ENCODE measurements around the gene GRK5.

The GRK5 gene

GRCh38 chr10:119454316-119454715 lies 246.9 kb downstream of the GRK5 start:
- Histone ChIP-seq H3K4me1 (ENCODE audit: insufficient read depth, low read length) (no peaks in the 10 kb centered on the region), H4K20me1 (ENCODE audit: insufficient read depth, low read length) (no peaks in the 10 kb centered on the region), H3K27me3 (ENCODE audit: insufficient read depth, low read length, poor library complexity) (no peaks in the 10 kb centered on the region), H2AFZ (ENCODE audit: low read depth, low read length) (no peak overlapping the region), H3K27ac (ENCODE audit: low read length) (no peak overlapping the region), H3K36me3 (ENCODE audit: insufficient read depth, low read length) (peaks cover 11% of the 10 kb centered on the region; the same call in 1 of the 2 replicates), H3K4me2 (ENCODE audit: insufficient read depth, low read length) (no peak overlapping the region), H3K9me3 (ENCODE audit: insufficient read depth, low read length, severe bottlenecking) (no peaks in the 10 kb centered on the region), H3K9ac (ENCODE audit: low read depth, low read length) (no peak overlapping the region), H3K79me2 (ENCODE audit: insufficient read depth, low read length) (no peaks in the 10 kb centered on the region), H3K4me3 (ENCODE audit: low read depth in 1 of 2, low read length in 2 of 2) (no peak overlapping the region)
- DNase-seq (no peak), ATAC-seq (ENCODE audit: insufficient read depth, low read depth) (no peak)
- TF ChIP-seq EZH2 (IDR thresholded peaks at IDR 0.05; ENCODE audit: borderline replicate concordance, low read depth, low read length, severe bottlenecking) = no peak
- TF ChIP-seq CTCF (IDR thresholded peaks at IDR 0.05; ENCODE audit: borderline replicate concordance, extremely low read depth, low read length, poor library complexity, severe bottlenecking) = no peak

GRCh38 chr10:119454990-119455389 lies 247.6 kb downstream of the GRK5 start:
- no peaks in the 10 kb centered on the region for H3K79me2 ChIP-seq (ENCODE audit: insufficient read depth, low read length)
- no peaks in the 10 kb centered on the region for H3K4me1 ChIP-seq (ENCODE audit: insufficient read depth, low read length)
- H3K9ac ChIP-seq (ENCODE audit: low read depth, low read length) = no peak overlapping the region
- no peak overlapping the region for H3K27ac ChIP-seq (ENCODE audit: low read length)
- no peak for DNase-seq
- ATAC-seq (ENCODE audit: insufficient read depth, low read depth) = no peak
- peaks cover 11% of the 10 kb centered on the region; the same call in 1 of the 2 replicates for H3K36me3 ChIP-seq (ENCODE audit: insufficient read depth, low read length)
- H3K4me3 ChIP-seq (ENCODE audit: low read depth in 1 of 2, low read length in 2 of 2) = no peak overlapping the region
- H3K27me3 ChIP-seq (ENCODE audit: insufficient read depth, low read length, poor library complexity) = no peaks in the 10 kb centered on the region
- H4K20me1 ChIP-seq (ENCODE audit: insufficient read depth, low read length) = no peaks in the 10 kb centered on the region
- no peak for TF ChIP-seq EZH2 (IDR thresholded peaks at IDR 0.05; ENCODE audit: borderline replicate concordance, low read depth, low read length, severe bottlenecking)
- no peak for TF ChIP-seq CTCF (IDR thresholded peaks at IDR 0.05; ENCODE audit: borderline replicate concordance, extremely low read depth, low read length, poor library complexity, severe bottlenecking)
- H3K9me3 ChIP-seq (ENCODE audit: insufficient read depth, low read length, severe bottlenecking) = no peaks in the 10 kb centered on the region
- H3K4me2 ChIP-seq (ENCODE audit: insufficient read depth, low read length) = no peak overlapping the region
- H2AFZ ChIP-seq (ENCODE audit: low read depth, low read length) = no peak overlapping the region

- H3K9ac ChIP-seq (ENCODE audit: low read depth, low read length) = no peak overlapping the region
- no peaks in the 10 kb centered on the region for H3K27me3 ChIP-seq (ENCODE audit: insufficient read depth, low read length, poor library complexity)
- H3K4me2 ChIP-seq (ENCODE audit: insufficient read depth, low read length) = no peak overlapping the region
- no peak for TF ChIP-seq CTCF (IDR thresholded peaks at IDR 0.05; ENCODE audit: borderline replicate concordance, extremely low read depth, low read length, poor library complexity, severe bottlenecking)
- TF ChIP-seq EZH2 (IDR thresholded peaks at IDR 0.05; ENCODE audit: borderline replicate concordance, low read depth, low read length, severe bottlenecking) = no peak
- ATAC-seq (ENCODE audit: insufficient read depth, low read depth) (no peak), DNase-seq (no peak)
- no peaks in the 10 kb centered on the region for H3K79me2 ChIP-seq (ENCODE audit: insufficient read depth, low read length)
- H3K27ac ChIP-seq (ENCODE audit: low read length) = no peak overlapping the region
- H4K20me1 ChIP-seq (ENCODE audit: insufficient read depth, low read length) = no peaks in the 10 kb centered on the region
- no peaks in the 10 kb centered on the region for H3K9me3 ChIP-seq (ENCODE audit: insufficient read depth, low read length, severe bottlenecking)
- peaks cover 11% of the 10 kb centered on the region; the same call in 1 of the 2 replicates for H3K36me3 ChIP-seq (ENCODE audit: insufficient read depth, low read length)
- H3K4me3 ChIP-seq (ENCODE audit: low read depth in 1 of 2, low read length in 2 of 2) = no peak overlapping the region
- H3K4me1 ChIP-seq (ENCODE audit: insufficient read depth, low read length) = no peaks in the 10 kb centered on the region
- no peak overlapping the region for H2AFZ ChIP-seq (ENCODE audit: low read depth, low read length)
Observed at GRCh38 chr10:119455609-119456434, 248.5 kb downstream of the GRK5 start.
